Measurements from ENCODE around the gene TMSB4X.

TMSB4X gene

DNA sequence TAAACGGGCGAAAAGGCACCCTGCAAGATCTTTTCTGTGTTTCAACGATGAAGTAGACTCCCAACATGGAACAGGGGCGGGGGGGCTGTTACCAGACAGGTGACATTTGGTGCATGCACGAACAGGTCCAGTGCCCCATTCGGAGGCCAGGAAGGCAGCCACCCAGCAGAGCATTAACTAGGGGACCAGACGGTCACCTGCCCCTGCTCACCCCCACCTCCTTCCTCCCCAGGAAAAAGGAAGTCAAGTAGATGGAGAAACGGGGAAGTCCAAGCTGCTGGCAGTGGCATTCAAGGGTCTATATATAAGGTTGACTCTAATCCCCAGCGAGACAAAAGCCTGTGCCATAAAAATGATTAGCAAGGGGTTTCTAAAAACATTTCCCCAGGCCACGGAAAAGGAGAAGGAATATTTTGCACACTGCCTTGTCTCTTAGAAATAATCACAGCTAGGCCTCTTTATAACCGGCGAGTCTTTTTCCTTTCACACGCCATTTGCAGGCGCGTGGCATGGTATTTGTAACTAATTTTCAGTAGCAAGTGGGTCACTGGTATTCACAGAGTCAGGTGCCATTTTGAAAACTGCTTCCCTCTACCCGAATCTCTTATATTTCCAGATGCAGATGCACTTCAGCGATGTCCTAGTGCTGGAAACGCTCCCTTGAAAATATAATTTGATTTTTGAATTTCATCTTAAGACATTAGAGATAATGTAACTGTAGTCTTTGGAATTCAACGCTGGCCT, 1.2 kb upstream of the TMSB4X start:
- TF ChIP-seq POLR2AphosphoS5 (IDR thresholded peaks at IDR 0.05; ENCODE audit: low read depth, low read length) (no peak), FOXP2 (optimal IDR thresholded peaks at IDR 0.05; ENCODE audit: borderline replicate concordance, extremely low read depth, extremely low read length, insufficient read depth) (no peak), TAF1 (IDR thresholded peaks at IDR 0.05; ENCODE audit: borderline replicate concordance, insufficient read depth, low read length) (no peak), SIN3A (IDR thresholded peaks at IDR 0.05; ENCODE audit: borderline replicate concordance, insufficient read depth, low read length) (no peak)
- TF ChIP-seq, protein P1, sequence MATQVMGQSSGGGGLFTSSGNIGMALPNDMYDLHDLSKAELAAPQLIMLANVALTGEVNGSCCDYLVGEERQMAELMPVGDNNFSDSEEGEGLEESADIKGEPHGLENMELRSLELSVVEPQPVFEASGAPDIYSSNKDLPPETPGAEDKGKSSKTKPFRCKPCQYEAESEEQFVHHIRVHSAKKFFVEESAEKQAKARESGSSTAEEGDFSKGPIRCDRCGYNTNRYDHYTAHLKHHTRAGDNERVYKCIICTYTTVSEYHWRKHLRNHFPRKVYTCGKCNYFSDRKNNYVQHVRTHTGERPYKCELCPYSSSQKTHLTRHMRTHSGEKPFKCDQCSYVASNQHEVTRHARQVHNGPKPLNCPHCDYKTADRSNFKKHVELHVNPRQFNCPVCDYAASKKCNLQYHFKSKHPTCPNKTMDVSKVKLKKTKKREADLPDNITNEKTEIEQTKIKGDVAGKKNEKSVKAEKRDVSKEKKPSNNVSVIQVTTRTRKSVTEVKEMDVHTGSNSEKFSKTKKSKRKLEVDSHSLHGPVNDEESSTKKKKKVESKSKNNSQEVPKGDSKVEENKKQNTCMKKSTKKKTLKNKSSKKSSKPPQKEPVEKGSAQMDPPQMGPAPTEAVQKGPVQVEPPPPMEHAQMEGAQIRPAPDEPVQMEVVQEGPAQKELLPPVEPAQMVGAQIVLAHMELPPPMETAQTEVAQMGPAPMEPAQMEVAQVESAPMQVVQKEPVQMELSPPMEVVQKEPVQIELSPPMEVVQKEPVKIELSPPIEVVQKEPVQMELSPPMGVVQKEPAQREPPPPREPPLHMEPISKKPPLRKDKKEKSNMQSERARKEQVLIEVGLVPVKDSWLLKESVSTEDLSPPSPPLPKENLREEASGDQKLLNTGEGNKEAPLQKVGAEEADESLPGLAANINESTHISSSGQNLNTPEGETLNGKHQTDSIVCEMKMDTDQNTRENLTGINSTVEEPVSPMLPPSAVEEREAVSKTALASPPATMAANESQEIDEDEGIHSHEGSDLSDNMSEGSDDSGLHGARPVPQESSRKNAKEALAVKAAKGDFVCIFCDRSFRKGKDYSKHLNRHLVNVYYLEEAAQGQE (IDR thresholded peaks at IDR 0.05; ENCODE audit: insufficient read depth in 1 of 2, low read depth in 2 of 2, low read length in 2 of 2), result no peak

DNA sequence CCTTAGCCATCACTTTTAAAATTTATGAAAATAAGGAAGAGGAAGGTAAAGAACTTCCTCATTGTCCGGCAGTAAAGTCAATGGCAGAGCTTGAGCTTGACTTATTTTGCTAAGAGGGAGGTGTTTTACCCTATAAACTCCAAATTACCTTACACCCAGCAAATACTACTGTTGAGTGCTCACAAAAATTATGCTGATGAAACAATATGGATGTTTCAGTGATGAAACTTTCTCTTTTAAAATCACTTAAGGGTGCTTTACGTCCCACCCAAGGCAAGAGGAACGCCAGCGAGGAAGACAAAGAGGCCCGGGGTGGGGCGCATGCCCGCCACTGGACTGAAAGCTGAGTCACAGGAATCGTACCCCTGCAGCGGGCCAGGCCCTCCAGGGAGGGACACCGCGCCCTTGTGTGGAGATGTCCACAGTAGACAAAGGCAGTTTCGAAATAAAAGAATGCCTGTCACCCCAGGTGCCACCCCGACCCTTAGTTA, 560 bp upstream of the TMSB4X start:
- TF ChIP-seq FOXP2 (optimal IDR thresholded peaks at IDR 0.05; ENCODE audit: borderline replicate concordance, extremely low read depth, extremely low read length, insufficient read depth), result no peak
- no peak for TF ChIP-seq TAF1 (IDR thresholded peaks at IDR 0.05; ENCODE audit: borderline replicate concordance, insufficient read depth, low read length)
- TF ChIP-seq SIN3A (IDR thresholded peaks at IDR 0.05; ENCODE audit: borderline replicate concordance, insufficient read depth, low read length), result no peak
- TF ChIP-seq, protein P1 (IDR thresholded peaks at IDR 0.05; ENCODE audit: insufficient read depth in 1 of 2, low read depth in 2 of 2, low read length in 2 of 2), result no peak
- TF ChIP-seq POLR2AphosphoS5 (IDR thresholded peaks at IDR 0.05; ENCODE audit: low read depth, low read length), result no peak

DNA sequence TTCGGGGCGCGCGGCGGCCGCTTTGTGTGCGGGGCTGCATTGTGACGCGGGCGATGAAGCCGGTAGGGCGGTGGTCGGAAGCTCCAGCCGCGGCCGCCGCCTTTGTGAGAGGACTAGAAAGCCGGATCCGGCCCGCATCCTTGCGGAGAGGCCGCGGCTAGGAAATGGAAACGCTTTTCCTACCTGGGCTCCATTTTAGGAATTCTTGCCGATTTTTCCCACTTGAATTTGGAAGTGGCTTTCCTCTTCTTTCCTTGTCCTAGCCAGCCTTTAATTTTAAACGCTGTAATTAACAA, 708 bp downstream of the TMSB4X start:
- TF ChIP-seq POLR2AphosphoS5 (IDR thresholded peaks at IDR 0.05; ENCODE audit: low read depth, low read length), result no peak
- TF ChIP-seq, protein P1 (IDR thresholded peaks at IDR 0.05; ENCODE audit: insufficient read depth in 1 of 2, low read depth in 2 of 2, low read length in 2 of 2), result no peak

DNA sequence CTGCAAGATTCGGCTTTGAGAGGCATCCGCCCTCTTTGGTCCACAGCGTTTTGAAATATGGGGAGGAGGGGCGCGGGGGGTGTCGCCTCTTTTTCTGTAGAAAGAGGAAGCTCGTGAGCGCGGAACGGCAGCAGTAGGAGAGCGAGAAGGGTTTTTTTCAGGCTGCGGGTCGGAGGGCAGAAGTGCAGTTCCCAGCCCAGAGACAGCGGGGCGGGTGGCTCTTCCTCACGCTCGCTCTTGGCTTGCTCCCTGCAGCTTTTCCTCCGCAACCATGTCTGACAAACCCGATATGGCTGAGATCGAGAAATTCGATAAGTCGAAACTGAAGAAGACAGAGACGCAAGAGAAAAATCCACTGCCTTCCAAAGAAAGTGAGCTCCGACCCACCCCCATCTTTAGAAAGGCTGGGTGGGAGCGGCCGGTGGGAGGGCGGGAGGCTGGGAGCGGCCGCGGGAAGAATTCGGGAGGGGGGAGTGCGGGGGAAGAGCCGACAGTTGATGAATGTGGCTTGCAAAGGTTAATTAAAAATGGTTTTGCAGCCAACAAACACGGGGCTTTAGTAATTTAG, 1.2 kb downstream of the TMSB4X start:
- TF ChIP-seq, protein P1 (IDR thresholded peaks at IDR 0.05; ENCODE audit: insufficient read depth in 1 of 2, low read depth in 2 of 2, low read length in 2 of 2), result no peak
- TF ChIP-seq FOXP2 (optimal IDR thresholded peaks at IDR 0.05; ENCODE audit: borderline replicate concordance, extremely low read depth, extremely low read length, insufficient read depth) (no peak), POLR2AphosphoS5 (IDR thresholded peaks at IDR 0.05; ENCODE audit: low read depth, low read length) (no peak; the same call in 1 of the 2 replicates), SIN3A (IDR thresholded peaks at IDR 0.05; ENCODE audit: borderline replicate concordance, insufficient read depth, low read length) (no peak)
